Endometrial microvascular endothelial cells (primary cell): ENCODE data around the gene GOT1. TPM values are rescaled to one million over a fixed set of nuclear protein-coding genes. Genes with fewer than 3 reads are reported as not detected.

Experiments
- in situ Hi-C: cut with HindIII; loops from 2 replicates; pipeline ENCODE4 v1.10.0; 2017; ENCODE audit warnings: low sequenced_read_pairs, low pct_unique_long_range_greater_than_20kb; ENCODE audit errors: inconsistent ontology term
- total RNA-seq: library from RNA; depleted of rRNA; stranded (reverse); fragments of >200 nt; gene quantifications from one replicate; pipeline ENCODE4 v1.2.3, GENCODE V29; 2015; ENCODE audit errors: inconsistent ontology term

The GOT1 gene
- total RNA-seq, 1 donor from 2014 or later = 29.2 TPM

- in situ Hi-C loops = loop anchor here (25.0 kb wide), 2 partner anchors 98 to 173 kb away; partner anchors contain the start of genes NKX2-3 and SLC25A28
Measured at GRCh38 chr10:99438890-99439289, 8.5 kb upstream of the GOT1 start.

GRCh38 chr10:99435986-99436638 lies 5.7 kb upstream of the GOT1 start:
- in situ Hi-C loops = loop anchor here (25.0 kb wide), 2 partner anchors 101 to 176 kb away; partner anchors contain the start of genes NKX2-3 and SLC25A28

DNA sequence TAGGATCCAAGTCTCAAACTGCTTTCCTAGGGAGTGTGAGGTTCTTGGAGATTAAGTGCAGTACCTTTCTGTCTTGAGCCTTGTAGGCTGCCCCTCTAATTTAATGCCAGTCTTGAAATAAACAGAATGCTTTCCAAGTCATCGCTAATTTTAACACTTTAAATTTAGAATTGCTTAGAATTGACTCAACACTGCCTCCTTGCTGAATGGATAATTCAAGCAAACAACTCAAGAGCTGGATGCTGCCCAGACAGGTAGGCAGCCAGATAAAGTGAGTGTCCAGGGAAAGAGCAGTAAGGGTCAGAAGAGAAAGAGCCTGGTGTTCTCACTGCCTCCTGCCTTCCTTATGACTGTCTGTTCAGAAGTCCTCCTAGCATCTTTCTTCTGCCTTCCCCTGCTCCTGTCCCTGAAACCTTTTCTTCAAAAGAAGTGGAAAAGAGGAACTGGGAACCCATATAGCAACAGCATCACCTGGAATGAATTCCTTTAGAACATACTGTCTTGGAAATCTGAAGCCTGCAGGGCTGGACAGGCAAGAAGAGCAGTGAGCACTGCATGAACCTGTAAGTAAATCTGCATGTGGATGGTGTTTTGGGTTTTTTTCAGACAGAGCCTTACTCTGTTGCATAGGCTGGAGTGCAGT lies 3.1 kb upstream of the GOT1 start:
- in situ Hi-C loops = loop anchor here (25.0 kb wide), 2 partner anchors 104 to 179 kb away; partner anchors contain the start of genes NKX2-3 and SLC25A28

GRCh38 chr10:99432881-99433280 lies 2.5 kb upstream of the GOT1 start:
- in situ Hi-C loops = loop anchor here (25.0 kb wide), 2 partner anchors 104 to 179 kb away; partner anchors contain the start of genes NKX2-3 and SLC25A28

GRCh38 chr10:99432047-99432446 lies 1.6 kb upstream of the GOT1 start:
- in situ Hi-C loops = loop anchor here (25.0 kb wide), 2 partner anchors 105 to 180 kb away; partner anchors contain the start of genes NKX2-3 and SLC25A28

GRCh38 chr10:99431190-99431760 lies 851 bp upstream of the GOT1 start:
- in situ Hi-C loops = loop anchor here (25.0 kb wide), 2 partner anchors 106 to 181 kb away; partner anchors contain the start of genes NKX2-3 and SLC25A28

DNA sequence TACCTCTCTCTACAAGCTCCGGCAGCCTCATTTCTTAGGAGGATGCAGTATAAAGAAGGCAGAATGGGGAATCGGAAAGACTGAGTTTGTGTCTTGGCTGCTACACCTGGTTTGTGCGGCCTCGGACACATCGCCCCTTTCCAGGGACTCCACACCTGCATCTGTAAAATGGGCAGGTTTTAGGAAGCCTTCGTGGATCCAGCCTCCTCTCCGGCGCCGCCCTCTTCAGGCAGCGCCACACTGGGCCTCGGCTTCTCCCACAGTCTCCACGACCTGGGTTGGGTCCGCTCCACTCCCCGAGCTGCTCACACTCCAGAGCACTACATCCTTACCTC lies 341 bp downstream of the GOT1 start:
- in situ Hi-C loops = loop anchor here (25.0 kb wide), 2 partner anchors 107 to 182 kb away; partner anchors contain the start of genes NKX2-3 and SLC25A28

DNA sequence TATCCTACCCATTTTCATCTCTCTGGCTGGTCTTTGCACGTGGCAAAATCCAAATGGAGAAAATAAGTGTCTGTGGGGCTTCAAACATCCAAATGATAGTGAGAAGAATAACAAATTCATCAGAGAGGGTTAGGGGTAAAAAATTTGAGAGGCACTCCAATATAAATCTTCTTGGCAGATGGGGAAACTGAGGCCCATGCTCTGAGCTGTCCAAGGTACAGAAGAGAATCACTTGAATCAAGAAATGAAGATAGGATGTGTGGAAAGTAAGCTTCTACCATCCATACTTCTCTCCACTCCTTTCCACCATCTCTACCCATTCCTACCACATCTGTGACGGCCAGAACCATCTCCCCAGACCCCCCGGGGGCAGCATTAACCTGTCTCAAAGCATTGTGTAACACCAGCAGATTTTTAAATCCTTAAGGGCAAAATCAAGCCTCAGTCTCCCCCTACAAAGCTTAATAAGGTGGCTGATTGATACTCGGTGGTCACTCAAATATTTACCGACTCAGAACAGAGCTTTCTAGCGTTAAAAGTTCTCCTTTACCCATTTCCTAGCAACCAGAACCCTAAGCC lies 818 bp downstream of the GOT1 start:
- in situ Hi-C loops = loop anchor here (25.0 kb wide), 2 partner anchors 108 to 183 kb away; partner anchors contain the start of genes NKX2-3 and SLC25A28

- in situ Hi-C loops = loop anchor here (25.0 kb wide), 2 partner anchors 110 to 185 kb away; partner anchors contain the start of genes NKX2-3 and SLC25A28
Measured at GRCh38 chr10:99427566-99428190, 2.7 kb downstream of the GOT1 start.

DNA sequence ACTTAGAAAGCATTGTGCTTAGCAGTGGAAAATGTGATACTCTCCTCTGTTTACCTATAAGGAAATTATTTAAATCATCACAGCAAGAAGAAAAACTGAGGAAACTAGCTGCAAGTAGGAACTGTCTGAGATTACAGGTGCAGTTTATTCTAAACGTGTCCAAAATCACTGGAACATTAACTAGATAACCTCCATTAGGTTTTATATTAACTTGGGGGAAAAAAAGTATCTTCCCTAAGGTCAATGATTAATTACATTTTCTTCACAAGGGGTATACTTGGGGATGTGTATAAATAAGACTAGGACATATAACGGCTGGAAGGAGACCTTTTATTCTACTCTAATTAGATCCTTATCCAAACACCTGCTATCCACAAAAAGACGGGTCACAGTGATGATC lies 3.7 kb downstream of the GOT1 start:
- in situ Hi-C loops = loop anchor here (25.0 kb wide), 2 partner anchors 111 to 186 kb away; partner anchors contain the start of genes NKX2-3 and SLC25A28

DNA sequence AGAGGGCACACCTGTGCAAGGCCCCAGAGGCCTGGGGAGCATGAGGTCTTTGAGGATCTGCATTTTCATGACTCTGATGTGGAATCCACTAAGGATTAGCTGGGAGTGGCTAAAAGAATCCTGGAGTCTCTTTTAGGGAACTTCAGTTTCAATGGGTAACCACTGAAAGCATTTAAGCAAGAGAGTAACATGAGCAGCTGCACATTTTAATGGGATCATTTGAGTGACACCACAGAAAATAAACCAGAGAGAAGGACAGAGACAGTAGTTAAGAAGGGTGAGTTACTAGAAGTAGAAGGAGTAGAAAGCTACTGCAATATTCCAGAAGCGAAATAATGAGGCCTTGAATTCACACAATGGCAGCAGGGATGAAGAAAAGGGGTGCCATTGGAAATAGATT lies 5.2 kb downstream of the GOT1 start:
- in situ Hi-C loops = loop anchor here (25.0 kb wide), 2 partner anchors 112 to 187 kb away; partner anchors contain the start of genes NKX2-3 and SLC25A28

DNA sequence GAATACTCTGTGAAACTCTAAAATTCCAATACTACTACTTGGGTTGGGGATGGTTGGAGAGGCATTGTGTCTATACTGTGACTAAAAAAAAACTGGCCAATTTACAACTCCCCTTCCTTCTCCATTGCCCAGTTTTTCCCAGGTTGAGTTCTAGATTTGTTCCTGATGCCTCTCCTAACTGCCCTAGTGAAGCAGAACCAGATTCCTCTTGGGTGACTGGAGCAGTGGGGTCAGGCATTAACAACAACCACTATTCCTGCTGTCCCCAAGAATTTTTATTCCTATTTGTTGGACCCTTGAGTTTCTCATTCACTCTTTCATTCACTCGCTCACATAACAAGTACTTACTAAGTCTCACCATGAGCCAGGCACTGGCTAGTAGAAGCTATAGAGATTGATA lies 5.8 kb downstream of the GOT1 start:
- in situ Hi-C loops = loop anchor here (25.0 kb wide), 2 partner anchors 113 to 188 kb away; partner anchors contain the start of genes NKX2-3 and SLC25A28

- in situ Hi-C loops = no loop called here
Measured at GRCh38 chr10:99422529-99423096, 7.8 kb downstream of the GOT1 start.

DNA sequence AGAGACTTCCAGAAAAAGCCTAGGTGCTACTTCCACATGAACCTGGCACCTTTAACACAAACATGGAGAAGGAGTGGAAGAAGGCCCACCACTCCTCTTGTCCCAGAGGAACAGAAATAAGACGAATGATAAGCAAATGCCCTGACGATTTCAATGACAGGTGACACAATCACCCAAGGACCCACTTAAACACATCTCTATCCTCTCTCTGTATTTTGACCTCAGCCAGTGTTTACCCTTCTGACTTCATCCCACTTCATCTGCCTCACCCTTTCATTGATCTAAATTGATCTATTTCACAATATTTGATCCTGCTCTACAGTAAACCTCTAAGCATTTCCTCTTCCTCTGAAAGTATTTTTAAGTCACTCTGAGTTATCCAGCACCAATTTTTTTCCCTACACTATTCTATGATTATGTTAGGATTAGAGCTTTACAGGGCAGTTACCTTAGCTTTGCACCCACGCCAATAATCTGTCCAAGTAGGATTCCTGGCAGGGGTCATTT lies 9.1 kb downstream of the GOT1 start:
- in situ Hi-C loops = no loop called here

- in situ Hi-C loops = no loop called here
Measured at GRCh38 chr10:99419688-99420087, 10.7 kb downstream of the GOT1 start.

- in situ Hi-C loops = no loop called here
Measured at GRCh38 chr10:99418910-99419624, 11.4 kb downstream of the GOT1 start.

DNA sequence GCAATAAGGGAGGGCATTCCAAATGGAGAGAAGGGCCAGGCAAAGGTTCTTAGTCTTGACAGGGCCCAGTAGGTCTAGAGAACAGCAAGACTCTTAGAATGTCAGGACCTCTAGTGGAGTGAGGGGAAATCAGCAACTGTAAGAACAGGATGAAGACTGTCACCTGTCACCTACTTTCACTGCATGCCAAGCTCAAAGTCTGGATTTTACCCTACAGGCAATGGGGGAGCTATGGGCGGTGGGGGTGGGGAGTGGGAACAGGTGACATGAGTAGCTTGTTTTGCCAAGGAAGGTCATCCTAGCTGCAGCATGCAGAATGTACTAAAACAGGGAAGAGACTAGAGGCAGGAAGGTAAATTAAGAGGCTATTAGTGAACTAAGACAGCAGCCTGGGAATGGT lies 18.3 kb downstream of the GOT1 start:
- in situ Hi-C loops = no loop called here
